Cerebellar nuclear complex (tissue), 1 donor: ENCODE data around the gene RPS21.

Source experiments
- DNase-seq, 2 experiments: peaks; one replicate each; lab custom pipeline; 2025; lab: John Stamatoyannopoulos, UW

RPS21 gene

DNA sequence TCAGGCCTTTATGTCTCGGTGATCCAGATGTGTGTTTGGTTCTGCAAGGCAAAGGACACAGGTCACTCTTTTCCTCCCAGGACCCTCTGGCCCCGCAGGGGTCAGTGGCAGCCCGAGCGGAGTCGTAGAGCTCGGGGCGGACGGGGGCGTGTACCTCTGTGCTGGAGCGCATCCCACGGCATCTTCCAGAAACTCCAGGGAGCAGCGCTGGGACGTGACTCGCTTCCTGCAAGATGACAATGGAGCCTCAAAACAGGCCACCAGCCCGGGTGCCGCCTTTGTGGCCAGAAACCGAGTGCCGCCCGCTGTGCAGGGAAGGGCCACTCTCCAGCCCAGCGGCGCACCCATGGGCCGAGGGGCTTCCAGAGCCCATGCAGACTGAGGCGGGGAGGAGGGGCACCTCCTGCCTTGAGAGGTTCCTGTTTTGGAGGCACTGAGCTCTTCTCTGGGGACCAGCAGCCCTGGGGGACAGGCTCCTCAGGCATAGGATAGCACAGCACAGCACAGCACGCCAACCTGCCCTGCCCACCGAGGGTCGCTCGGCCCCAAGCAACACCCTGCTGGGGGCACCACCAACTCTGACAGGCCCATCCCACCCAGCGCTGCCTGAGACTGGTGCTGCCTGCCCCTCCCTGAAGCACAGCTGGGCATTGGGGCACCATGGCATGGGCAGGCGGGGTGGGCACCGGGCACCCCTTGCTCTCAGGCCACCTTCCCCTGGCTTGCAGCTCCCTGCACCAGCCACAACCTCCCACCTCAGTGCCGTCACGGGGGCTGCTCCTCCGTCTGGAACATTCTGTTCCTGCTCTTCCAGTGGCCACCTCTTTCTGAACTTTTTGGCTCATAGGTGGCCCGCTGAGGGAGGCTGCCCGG is 9.7 kb downstream of the RPS21 start:
- no peak for DNase-seq

DNA sequence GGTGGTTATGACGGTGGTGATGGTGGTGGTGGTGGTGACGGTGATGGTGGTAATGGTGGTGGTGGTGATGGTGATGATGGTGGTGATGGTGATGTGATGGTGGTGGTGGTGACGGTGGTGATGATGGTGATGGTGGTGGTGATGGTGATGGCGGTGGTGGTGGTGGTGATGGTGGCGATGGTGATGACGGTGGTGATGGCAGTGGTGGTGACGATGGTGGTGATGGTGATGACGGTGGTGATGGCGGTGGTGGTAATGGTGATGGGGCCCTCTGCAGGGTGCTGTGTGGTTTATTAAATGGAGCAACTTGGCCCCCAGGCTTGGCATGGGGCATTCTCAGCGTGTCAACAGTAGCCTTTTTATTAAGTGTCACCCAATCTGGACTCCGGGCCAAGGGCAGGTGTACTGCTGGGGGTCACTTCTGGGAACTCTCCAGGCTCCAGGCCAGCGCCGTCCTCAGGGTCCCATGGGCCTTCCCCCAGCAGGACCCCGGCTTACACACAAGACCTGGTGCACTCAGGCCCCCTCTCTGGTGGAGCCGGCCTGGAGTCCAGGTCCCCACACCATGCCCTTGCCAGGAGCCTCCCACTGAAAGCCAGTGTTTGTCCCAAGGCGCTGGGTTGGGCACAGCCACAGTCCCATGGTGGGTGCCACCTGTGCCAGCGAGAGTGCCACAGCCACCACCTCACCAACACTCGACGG is 11.4 kb downstream of the RPS21 start:
- no peak for DNase-seq

DNA sequence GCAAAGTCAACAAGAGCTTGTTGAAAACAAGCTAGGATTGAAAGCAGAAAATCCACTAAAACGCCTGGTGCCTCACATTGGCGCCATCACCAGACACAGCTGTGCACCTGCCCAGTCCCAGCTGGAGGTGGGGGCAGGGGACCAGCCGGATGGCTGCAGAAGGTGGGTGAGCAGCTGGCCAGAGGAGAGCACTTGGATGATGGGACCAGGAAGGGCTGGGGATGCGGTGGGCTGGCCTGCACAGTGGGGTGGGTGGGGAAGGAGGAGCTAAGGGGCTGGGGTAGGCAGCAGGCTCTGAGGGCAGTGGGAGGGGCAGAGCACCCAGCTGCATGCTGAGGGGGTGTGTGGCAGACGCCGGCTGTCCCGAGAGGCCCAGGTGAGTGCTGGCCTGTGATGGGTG is 13.1 kb downstream of the RPS21 start:
- DNase-seq = no peak

DNA sequence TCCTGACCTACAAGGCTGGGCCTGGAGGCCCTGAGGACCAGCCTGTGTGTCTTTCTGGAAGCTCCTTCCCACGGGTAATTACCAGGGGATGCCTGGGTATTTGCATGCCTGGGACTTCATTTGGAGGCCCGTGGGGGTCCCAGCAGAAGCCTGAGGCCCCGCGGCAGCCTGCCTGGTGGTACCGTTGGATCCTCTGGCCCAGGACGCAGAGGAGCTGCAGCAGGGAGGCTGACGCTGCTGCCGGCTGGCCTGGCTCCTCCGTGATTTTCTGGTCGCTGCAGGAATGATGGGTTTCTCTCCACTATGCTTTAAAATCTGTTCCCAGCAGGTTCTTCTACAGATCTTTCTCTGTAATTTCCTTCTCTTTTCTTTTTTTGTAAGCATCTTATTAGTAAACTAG is 13.6 kb downstream of the RPS21 start:
- no peak for DNase-seq

DNA sequence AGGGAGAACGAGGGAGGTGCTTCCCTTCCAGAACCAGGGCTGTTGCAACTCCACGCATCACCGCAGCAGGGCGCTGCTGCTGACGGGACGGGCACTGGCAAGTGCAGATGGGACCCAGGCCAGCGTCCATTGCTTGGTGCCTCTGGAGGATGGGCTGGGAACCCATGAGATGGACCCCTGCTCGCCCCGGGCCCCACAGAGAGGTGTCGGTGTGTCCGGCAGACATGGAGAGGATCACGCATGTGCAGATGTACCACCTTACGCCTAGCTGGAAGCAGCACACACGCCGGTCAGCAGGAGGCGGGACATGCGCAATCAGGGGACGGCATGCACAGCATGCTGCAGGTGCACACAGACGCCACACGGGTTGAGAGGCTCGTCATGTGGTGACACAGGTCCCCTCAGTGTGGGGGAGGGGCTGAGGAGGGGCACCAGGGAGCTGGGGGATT is 14.5 kb downstream of the RPS21 start:
- no peak for DNase-seq

DNA sequence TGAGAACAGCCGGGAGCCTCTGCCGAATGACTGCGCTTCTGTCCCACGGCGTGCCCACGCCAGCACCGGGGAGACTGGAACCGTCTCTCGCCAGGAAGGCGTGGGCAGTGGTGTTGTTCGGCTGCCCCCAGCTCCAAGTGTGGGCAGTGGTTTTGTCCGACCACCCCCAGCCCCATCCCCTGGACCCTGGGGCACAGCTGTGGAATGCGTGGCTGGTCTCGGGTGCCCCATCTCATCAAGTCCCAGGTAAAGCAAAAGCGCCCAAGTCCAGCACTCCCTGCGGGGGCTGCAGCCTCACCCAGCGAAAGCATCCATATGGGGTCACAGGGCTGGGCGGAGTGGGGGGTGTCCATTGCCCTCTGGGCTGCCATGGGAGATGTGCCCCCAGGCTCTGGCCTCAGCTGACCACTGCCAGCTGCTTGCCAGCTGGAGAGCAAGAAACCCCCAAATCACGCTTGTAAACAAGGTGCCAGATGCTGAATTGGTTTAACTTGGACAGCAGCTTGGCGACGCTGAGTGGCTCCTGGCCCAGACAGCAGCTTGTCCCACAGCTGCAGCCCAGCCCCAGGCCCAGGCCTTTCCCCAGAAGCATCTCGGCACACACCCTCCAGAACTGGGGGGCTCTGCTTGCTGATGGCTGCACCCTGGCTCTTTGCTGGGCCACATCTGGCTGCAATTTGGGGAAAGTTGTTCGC is 15.7 kb downstream of the RPS21 start:
- DNase-seq = no peak

DNA sequence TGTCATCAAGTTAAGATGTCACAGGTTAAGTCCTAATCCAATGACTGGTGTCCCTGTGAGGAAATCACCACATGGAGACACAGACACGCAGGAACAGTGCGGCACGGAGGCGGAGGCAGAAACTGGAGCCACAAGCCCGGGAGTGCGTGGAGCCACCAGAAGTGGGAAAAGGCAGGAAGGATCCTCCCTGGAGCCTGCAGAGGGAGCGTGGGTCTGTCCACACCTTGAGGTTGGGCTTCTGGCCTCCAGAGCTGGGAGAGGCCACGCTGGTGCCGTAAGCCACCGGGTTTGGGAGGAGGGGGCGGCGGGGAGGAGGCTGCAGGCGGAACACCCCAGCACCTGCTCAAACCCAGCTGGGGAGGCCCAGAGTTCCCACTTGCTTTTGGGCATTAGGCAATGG is 16.4 kb downstream of the RPS21 start:
- DNase-seq = no peak

DNA sequence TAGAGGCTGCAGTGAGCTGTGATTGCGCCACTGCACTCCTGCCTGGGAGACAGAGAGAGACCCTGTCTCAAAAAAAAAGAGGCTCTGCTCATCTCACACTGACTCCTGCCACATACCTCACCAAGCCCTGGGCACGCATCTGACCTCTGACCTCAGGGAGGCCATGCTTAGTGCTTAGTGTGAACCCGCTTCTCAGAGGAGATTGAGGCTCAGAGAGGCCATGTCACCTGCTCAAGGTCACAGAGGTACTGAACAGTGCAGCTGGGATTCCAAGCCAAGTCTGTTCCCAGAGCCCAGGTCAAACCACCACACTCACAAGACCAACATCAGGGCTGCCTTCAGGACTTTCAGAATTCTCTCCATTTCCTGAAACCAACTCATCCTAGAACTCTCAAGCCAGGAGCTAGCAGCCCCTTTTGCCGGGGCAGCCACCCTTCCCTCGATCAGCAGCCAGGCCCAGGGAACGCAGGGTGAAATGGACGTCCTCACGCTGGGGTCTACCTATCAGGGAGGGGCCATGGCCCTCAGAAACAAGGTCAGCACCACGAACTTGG is 17.3 kb downstream of the RPS21 start:
- DNase-seq = no peak

DNA sequence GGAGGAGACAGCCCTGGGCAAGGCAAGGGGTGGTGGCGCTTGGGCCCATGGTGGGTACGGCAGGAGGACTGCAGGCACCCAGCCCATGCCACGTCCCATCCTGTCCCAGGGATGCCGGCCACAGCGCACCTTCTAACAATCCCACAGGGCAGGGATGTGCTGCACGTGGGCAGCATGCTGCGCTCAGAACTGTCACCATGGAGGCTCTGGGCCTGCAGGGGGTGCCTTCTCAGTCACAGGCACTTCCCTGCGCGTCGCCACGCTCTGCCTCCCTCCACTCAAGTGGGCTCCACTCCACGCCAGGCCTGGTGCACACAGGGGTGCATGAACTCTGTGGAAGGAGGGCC is 17.8 kb downstream of the RPS21 start:
- DNase-seq = no peak

DNA sequence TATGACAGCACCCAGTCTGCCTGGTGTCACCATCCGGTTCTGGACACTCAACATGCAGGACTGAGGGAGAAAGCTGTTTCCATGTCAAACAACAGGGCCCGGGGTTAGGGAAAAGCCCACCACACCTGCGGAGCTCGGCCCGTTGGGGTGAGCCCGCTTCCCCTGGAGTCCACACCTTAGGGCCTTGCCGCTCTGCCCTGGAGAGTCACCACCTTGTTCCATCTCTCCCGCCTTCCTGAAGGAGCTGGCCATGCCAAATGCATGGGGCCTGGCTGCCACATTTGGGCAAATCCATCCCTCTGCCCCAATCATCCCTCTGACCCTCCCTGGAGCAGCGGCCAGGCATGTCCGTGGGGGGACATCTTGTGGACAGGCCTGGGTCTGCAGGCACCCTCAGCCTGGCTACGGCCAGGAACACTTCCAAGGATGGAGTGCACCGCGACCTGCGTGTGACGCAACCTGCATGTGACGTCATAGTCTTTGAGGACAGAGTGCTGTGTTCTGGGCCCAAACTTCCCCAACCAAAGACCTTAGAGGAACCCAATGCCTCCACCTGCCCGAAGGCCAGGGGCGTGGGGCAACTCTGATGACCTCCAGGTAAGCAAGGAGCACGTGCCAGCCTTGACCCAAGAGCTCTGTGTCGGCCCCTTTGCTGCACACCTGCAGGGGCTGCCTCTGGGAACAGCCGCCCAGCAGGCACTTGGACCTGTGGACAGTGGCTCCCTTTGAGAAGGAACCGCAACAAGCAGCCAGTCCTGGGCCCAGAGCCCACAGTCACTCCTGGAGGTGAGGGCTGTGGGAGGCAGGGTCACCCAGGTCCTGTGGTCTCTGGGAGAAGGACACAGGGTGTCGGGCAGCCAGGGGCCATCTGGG is 18.4 kb downstream of the RPS21 start:
- DNase-seq = peak; percentile 31 to 59

DNA sequence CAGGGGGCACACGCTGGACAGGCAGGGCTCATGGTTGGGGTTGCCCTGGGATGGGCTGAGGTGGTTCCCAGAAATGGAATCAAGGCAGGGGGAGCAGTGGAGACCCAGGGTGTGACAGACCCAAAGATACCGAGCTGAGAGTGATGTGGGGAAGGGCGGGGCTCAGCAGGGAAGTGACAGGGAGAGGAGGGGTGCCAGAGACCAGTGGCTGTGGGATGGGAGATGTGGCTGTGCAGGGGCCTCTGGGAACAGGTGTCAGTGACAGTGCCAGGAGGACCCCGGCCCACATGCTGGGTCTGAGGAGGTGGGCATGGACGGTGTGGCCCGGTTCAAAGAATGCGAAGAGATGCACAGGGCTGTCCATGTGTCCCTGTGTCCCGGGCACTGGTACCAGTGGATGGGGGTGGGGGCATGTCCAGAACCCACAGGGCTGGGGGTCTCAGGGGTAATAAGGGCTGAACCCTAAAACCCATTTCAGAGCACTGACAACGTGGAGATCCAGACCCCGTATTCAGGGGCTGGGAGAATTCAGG is 19.1 kb downstream of the RPS21 start:
- DNase-seq = no peak

DNA sequence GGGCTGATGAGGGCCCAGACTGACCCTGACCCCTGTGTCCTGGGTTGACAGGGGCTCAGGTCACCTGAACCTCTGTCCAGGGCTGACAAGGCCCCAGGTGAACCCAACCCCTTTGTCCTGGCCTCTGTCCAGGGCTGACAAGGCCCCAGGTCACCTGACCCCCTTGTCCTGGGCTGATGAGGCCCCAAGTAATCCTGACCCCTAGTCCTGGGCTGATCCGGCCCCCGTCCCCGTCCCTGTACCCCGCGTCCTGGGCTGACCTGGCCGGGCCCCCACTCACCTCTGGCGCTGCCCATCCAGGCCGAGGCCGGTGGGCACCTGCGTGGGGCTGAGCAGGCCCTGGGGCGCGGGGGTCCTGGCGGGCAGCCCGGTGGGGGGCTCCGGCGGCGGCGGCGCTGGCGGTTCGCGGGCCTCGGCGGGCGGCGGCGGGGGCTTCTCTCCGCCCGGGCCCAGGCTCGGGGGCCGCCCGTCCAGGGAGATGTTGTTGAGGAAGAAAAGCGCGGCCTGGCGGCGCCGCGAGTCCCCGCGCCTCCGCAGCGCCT is 19.8 kb downstream of the RPS21 start:
- DNase-seq = no peak

DNA sequence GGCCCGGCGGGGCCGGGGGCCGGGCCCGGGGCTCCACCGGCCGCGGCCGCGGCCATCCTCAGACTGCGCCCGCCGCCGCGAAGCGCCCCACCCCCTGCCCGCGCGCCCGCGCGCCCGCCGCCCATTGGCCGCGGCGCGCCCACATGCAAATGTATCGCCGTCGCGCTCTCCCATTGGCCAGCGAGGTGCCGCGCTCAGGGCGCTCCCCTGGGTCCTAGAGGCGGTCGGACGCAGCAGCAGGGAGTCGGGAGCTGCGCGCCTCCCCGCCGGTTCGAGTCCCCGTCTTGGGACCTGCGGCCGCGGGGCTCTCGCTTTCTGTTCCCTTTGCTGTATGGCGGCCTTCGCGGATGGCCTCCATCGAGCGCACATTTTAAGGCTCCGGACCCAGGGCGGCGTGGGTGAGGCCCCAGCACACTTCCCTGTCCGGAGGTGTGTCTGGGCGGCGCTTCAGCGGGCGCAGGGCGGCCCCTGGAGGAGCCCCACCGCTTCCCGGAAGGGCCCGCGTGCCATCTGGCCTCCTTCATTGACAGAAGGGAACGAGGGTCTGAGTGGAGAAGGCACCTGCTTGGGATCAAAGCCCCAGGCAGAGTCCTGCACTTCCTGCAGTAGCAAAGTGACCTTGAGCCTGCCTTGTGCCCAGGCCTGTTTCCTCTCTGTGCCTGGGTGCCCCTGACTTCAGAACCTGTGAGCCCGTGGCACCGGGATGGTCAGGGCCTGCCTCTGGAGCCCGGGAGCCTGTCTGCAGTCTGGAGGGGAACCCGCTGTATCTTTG is 20.5 kb downstream of the RPS21 start, which contains the start of gene CABLES2:
CABLES2 (minus strand) TSS at position 65 of the 772 bp plus-strand sequence; CDS start at position 56, 9 bp downstream.
- peak; percentile 52 to 75 for DNase-seq

DNA sequence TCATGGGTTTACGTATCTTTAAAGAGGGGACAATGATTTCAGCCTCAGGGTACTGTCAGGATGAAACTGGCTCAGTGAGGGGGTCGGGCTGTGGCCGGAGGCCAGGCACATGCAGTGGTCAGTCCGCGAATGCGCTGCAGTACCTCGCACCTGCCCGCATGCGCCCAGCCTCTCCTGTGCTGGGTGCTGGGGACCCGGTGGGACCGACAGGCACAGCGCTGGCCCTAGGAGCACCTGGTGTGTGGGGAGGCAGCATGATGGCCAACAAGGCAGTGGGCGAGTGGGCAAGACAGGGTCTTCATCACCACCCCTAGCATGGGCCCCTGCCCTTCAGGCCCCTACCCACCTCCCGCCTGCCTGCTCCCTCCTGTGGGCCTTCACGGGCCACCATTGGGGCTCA is 21.2 kb downstream of the RPS21 start:
- DNase-seq = no peak

DNA sequence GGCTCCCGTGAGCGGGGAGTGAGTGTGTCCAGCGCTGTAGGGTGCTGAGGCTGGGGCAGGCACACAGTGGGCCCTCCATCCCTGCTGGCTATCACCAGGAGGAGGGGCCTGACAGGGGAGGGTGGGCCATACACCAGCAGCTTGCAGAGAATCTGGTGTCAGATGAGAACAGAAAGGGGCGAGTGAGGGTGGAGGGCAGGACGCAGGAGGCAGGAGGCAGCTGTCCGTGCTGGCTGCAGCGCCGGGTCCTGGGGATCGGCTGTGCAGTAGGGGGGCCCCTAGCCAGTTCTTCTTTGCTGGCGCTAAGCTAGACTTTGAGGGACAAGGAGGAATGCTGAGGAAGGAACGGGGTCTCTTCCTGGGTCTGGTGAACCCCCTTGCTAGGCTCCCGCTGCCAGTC is 21.7 kb downstream of the RPS21 start:
- no peak for DNase-seq

DNA sequence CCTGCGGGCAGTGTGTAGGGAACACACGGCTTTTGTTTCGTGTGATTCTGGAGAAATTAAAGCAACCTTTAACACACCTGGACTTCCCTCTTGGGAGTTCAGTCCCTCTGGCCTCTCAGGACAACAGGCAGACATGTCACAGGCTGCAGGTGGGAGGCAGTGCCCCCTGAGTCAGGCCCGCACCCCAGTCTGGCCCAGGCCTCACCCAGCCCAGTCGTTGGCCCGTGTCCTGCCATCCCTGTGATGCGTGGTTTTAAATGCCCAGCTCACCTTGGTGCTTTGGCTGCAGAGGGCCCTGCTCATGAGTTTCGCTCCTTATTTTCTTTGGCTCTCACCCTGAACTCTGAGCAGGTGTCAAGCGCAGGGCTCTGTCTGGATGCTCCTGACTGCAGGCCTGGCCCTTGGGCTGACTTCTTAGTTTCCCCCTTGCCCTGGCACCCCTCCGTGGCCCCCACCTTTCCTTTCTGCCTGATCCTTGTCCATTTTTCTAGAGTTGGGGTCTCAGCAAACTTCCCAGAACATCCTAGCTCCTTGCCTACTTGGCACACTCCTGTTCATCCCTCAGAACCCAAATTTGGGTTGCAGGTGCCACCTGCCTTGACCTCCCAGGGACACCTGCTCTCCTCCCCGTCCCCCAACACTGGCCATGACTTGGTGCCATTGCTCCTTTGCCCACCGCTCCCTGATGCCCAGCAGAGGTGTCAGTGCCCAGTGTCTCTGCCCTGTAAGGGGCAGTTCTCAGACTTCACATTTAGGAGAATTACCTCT is 22.4 kb downstream of the RPS21 start:
- no peak for DNase-seq

DNA sequence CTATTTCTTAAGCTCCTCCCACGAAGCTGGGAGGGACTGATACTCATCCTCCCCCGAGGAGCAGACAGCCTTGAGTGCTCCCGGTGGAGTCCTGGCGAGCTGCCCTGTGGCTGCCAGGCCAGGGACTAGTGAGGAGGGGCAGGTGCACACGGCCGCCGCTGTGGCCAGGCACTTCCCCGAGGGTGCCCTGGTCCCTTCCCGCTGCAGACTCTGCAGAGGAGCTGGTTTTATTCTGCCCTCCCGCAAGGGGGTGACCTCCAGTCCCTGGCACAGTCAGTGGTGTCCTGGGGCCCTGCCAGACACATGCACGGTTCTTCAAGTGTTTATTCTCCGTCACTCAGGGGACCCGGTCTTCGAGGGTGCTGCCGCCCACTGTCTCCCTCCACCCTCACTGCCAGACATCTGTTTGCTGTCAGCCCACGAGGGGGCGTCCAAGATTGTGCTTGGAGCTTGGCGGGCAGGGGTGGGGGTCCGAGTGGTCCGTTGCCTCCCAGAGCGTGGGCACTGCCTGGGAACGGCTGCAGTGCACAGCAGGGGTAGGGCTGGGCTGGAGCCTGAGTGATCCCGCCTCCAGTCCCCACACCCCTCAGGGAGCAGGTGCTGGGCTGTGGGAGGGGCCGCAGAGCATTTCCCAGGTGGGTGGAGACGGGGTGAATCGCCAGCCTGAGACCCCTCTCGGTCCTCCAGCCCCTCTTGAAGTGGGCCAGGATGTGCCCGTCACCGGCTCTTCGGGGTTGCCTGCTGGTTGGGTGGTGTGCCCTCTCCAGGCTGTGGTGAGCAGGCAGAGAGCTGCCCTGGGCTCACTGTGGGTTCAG is 23.2 kb downstream of the RPS21 start:
- no peak for DNase-seq

DNA sequence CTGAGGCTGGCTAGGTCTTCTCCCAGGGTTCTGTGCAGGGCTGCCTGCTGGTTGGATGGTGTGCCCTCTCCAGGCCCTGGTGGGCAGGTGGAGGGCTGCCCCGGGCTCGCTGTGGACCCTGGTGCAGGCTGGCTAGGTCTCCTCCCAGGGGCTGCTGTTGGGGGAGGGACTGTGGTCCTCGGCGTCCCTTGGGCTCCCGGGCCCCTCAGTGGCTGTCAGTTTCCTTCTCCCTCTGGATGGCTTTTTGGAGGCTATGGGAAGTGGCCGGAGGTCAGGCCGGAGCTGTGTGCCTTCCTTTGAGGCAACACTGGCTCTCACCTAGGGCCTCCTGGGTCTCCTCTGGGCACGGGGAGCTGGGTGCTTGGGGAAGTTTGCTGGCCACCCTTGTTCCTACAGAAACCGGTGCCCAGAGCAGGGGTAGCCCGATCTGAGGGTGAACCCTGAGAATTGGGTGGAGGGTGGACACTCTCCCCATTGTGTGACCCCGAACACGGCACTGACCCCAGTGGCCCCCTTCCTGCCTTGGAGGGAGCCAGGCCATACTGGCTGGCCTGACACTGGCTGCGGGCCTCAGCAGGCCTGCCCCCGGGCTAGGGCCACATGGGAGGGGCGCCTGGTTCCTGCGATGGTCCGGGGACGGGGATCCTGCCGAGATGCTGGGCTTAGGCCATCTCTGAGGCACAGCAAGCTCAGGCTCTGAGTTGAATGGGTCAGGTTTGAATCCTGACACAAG is 24.0 kb downstream of the RPS21 start:
- DNase-seq = no peak
